Measurements from ENCODE around the gene CDKAL1. TPM values are rescaled to one million over a fixed set of nuclear protein-coding genes. Genes with fewer than 3 reads are reported as not detected.

The CDKAL1 gene
- total and polyA plus RNA-seq, 2 experiments from 2014 or later = 12.2 to 13.7 TPM

GRCh38 chr6:20704325-20705025 is 170.2 kb downstream of the CDKAL1 start:
- no peaks in the 10 kb centered on the region for H3K36me3 ChIP-seq
- no peak for TF ChIP-seq CTCF (IDR thresholded peaks at IDR 0.05; ENCODE audit: low read depth, low read length)

GRCh38 chr6:20705741-20706140 is 171.5 kb downstream of the CDKAL1 start:
- no peak for TF ChIP-seq CTCF (IDR thresholded peaks at IDR 0.05; ENCODE audit: low read depth, low read length)
- Histone ChIP-seq H3K4me3 (no peak overlapping the region), H3K4me1 (ENCODE audit: low read depth) (no peaks in the 10 kb centered on the region), H3K36me3 (no peaks in the 10 kb centered on the region), H3K9me3 (ENCODE audit: low read depth) (no peaks in the 10 kb centered on the region), H3K27ac (no peak overlapping the region), H3K27me3 (no peaks in the 10 kb centered on the region)
- no peak for DNase-seq (ENCODE audit: low read depth in 1 of 2, low spot score in 1 of 2)

More at GRCh38 chr6:20704325-20705025, 170.2 kb downstream of the CDKAL1 start:
- H3K4me3 ChIP-seq = no peak overlapping the region
- H3K4me1 ChIP-seq (ENCODE audit: low read depth) = peaks cover 3% of the 10 kb centered on the region
- no peak for DNase-seq (ENCODE audit: low read depth in 1 of 2, low spot score in 1 of 2)
- H3K9me3 ChIP-seq (ENCODE audit: low read depth) = no peaks in the 10 kb centered on the region
- no peaks in the 10 kb centered on the region for H3K27me3 ChIP-seq
- no peak overlapping the region for H3K27ac ChIP-seq

GRCh38 chr6:20706238-20706938 is 172.1 kb downstream of the CDKAL1 start:
- Histone ChIP-seq H3K27me3 (no peaks in the 10 kb centered on the region), H3K4me3 (no peak overlapping the region), H3K9me3 (ENCODE audit: low read depth) (no peaks in the 10 kb centered on the region), H3K27ac (no peak overlapping the region), H3K4me1 (ENCODE audit: low read depth) (no peaks in the 10 kb centered on the region), H3K36me3 (no peaks in the 10 kb centered on the region)
- TF ChIP-seq CTCF (IDR thresholded peaks at IDR 0.05; ENCODE audit: low read depth, low read length) = no peak
- DNase-seq (ENCODE audit: low read depth in 1 of 2, low spot score in 1 of 2) = no peak

GRCh38 chr6:20706939-20707485 is 172.8 kb downstream of the CDKAL1 start:
- no peak for TF ChIP-seq CTCF (IDR thresholded peaks at IDR 0.05; ENCODE audit: low read depth, low read length)
- Histone ChIP-seq H3K4me1 (ENCODE audit: low read depth) (no peaks in the 10 kb centered on the region), H3K27ac (no peak overlapping the region), H3K36me3 (no peaks in the 10 kb centered on the region), H3K27me3 (no peaks in the 10 kb centered on the region), H3K9me3 (ENCODE audit: low read depth) (no peaks in the 10 kb centered on the region), H3K4me3 (no peak overlapping the region)
- DNase-seq (ENCODE audit: low read depth in 1 of 2, low spot score in 1 of 2) = no peak

GRCh38 chr6:20707870-20708269 is 173.6 kb downstream of the CDKAL1 start:
- H3K27me3 ChIP-seq = no peaks in the 10 kb centered on the region
- no peak for DNase-seq (ENCODE audit: low read depth in 1 of 2, low spot score in 1 of 2)
- H3K36me3 ChIP-seq = no peaks in the 10 kb centered on the region
- H3K9me3 ChIP-seq (ENCODE audit: low read depth) = no peaks in the 10 kb centered on the region
- H3K4me1 ChIP-seq (ENCODE audit: low read depth) = no peaks in the 10 kb centered on the region
- TF ChIP-seq CTCF (IDR thresholded peaks at IDR 0.05; ENCODE audit: low read depth, low read length) = no peak
- H3K27ac ChIP-seq = no peak overlapping the region
- H3K4me3 ChIP-seq = no peak overlapping the region

Measured in cardiac muscle cell (in vitro differentiated cells and primary cell).